GM12878 (cell line): Measurements from ENCODE around the gene BMP2K. TPM values are rescaled to one million over a fixed set of nuclear protein-coding genes. Genes with fewer than 3 reads are reported as not detected.

Source experiments
- ATAC-seq: fragments of 200-7000 bp; cut with Tn5 transposase; 3 replicates; pipeline ENCODE4 v1.9.1; 2020; ENCODE audit warnings: mild to moderate bottlenecking, moderate library complexity
- BruUV-seq: library from RNA; stranded (reverse); fragments of 400-500 nt; replicated peaks from 2 replicates; lab custom pipeline; 2021; lab: Mats Ljungman, UMichigan
- CTCF ChIA-PET: fragments of 300-600 bp; sonication (Branson Sonifier 250); formaldehyde crosslinking; extraction: SDS; loops from one replicate; lab custom pipeline; 2021; ENCODE audit warnings: inconsistent platforms; lab: Yijun Ruan, JAX
- POLR2A ChIA-PET: fragments of 350-600 bp; formaldehyde crosslinking; extraction: SDS; loops from one replicate; lab custom pipeline; 2021; ENCODE audit warnings: inconsistent platforms; lab: Charles Lee
- RAD21 ChIA-PET: fragments of 300-600 bp; sonication (Branson Sonifier 250); formaldehyde crosslinking; loops from one replicate; lab custom pipeline; 2023; ENCODE audit warnings: antibody characterized with exemption; ENCODE audit not compliant: unreplicated experiment; lab: Charles Lee
- SMC1A ChIA-PET: fragments of 300-600 bp; sonication (Branson Sonifier 250); formaldehyde crosslinking; loops from one replicate; lab custom pipeline; 2023; ENCODE audit not compliant: unreplicated experiment, uncharacterized antibody; lab: Charles Lee
- DNase-seq: peaks from one replicate; pipeline ENCODE4 v3.0.0-alpha.2; 2011; ENCODE audit warnings: low read depth, low spot score
- FAIRE-seq: peaks from 3 replicates; lab custom pipeline; 2011; peaks lifted over from hg19 to GRCh38; lab: Jason Lieb, UNC
- H2AFZ ChIP-seq: 2 replicates; pipeline ENCODE4 v1.6.0; 2011; ENCODE audit warnings: low read depth, low read length, control low read depth; ENCODE audit not compliant: control insufficient read depth
- H3K27ac ChIP-seq: 2 replicates; pipeline ENCODE4 v1.5.1; 2011; ENCODE audit warnings: control low read depth; ENCODE audit not compliant: control insufficient read depth, insufficient read depth
- H3K27me3 ChIP-seq, 2 experiments: replicated peaks in 1 of 2; 2 replicates each; pipeline versions ENCODE4 v1.6.0 to v1.6.1; 2011; ENCODE audit warnings: low read length in 1 of 2; ENCODE audit not compliant: control insufficient read depth in 2 of 2, insufficient read depth in 2 of 2
- H3K36me3 ChIP-seq, 2 experiments: 2 replicates each; pipeline ENCODE4 v1.5.1; 2011; ENCODE audit warnings: low read length in 1 of 2; ENCODE audit not compliant: control insufficient read depth in 2 of 2, insufficient read depth in 2 of 2
- H3K4me1 ChIP-seq: 2 replicates; pipeline ENCODE4 v1.6.1; 2011; ENCODE audit warnings: mild to moderate bottlenecking, low read length, moderate library complexity, mixed read lengths; ENCODE audit not compliant: control insufficient read depth, insufficient read depth
- H3K4me2 ChIP-seq: 2 replicates; pipeline ENCODE4 v1.6.0; 2011; ENCODE audit warnings: control low read depth; ENCODE audit not compliant: control insufficient read depth, insufficient read depth
- H3K4me3 ChIP-seq: fragments of 200-600 bp; sonication (generic); 2 replicates; pipeline ENCODE4 v1.5.1; 2016
- H3K79me2 ChIP-seq: 2 replicates; pipeline ENCODE4 v1.6.0; 2011; ENCODE audit warnings: low read length; ENCODE audit not compliant: control insufficient read depth, insufficient read depth
- H3K9ac ChIP-seq: 2 replicates; pipeline ENCODE4 v1.8.0; 2011; ENCODE audit warnings: low read length, control low read depth, mixed read lengths; ENCODE audit not compliant: control insufficient read depth, insufficient read depth
- H3K9me3 ChIP-seq: replicated peaks from 3 replicates; pipeline ENCODE4 v1.5.1; 2011; ENCODE audit warnings: mild to moderate bottlenecking, low read length; ENCODE audit not compliant: control insufficient read depth, insufficient read depth
- H4K20me1 ChIP-seq: 2 replicates; pipeline ENCODE4 v1.6.0; 2011; ENCODE audit not compliant: control insufficient read depth, insufficient read depth
- BHLHE40 ChIP-seq, 2 experiments: fragments of 450-650 bp in 1 of 2; IDR thresholded peaks; 2 replicates each; pipeline ENCODE4 v1.6.1; 2011 to 2017; ENCODE audit warnings: low read depth in 2 of 2, borderline replicate concordance in 1 of 2, improper control_type of control experiment in 1 of 2, low read length in 1 of 2, mild to moderate bottlenecking in 1 of 2
- CBFB ChIP-seq: IDR thresholded peaks from 2 replicates; pipeline ENCODE4 v1.6.1; 2016; ENCODE audit warnings: antibody characterized with exemption, low read depth
- EED ChIP-seq: sonication (generic); IDR thresholded peaks from 2 replicates; pipeline ENCODE4 v1.6.1; 2016; ENCODE audit warnings: antibody characterized with exemption, low read depth
- ESRRA ChIP-seq: IDR thresholded peaks from 2 replicates; pipeline ENCODE4 v1.6.1; 2012; ENCODE audit warnings: mild to moderate bottlenecking, low read length, improper control_type of control experiment
- HDGF ChIP-seq: fragments of 450-650 bp; IDR thresholded peaks from 2 replicates; pipeline ENCODE4 v1.6.1; 2016; ENCODE audit warnings: antibody characterized with exemption
- KLF5 ChIP-seq: fragments of 450-650 bp; IDR thresholded peaks from 2 replicates; pipeline ENCODE4 v1.6.1; 2014; ENCODE audit warnings: mild to moderate bottlenecking; ENCODE audit not compliant: partially characterized antibody
- MXI1 ChIP-seq: fragments of 150-350 bp; IDR thresholded peaks from 2 replicates; pipeline ENCODE4 v1.6.1; 2011; ENCODE audit warnings: low read depth, mild to moderate bottlenecking, inconsistent platforms, low read length, improper control_type of control experiment
- NR2F1 ChIP-seq: fragments of 450-650 bp; conservative IDR thresholded peaks from 2 replicates; pipeline ENCODE4 v1.6.1; 2017; ENCODE audit warnings: mild to moderate bottlenecking
- RELA ChIP-seq: fragments of 450-650 bp; IDR thresholded peaks from 2 replicates; pipeline ENCODE4 v1.8.0; 2014; ENCODE audit warnings: borderline replicate concordance; ENCODE audit not compliant: partially characterized antibody
- TARDBP ChIP-seq: IDR thresholded peaks from 2 replicates; pipeline ENCODE4 v1.6.1; 2016; ENCODE audit warnings: borderline replicate concordance
- WRNIP1 ChIP-seq: IDR thresholded peaks from 2 replicates; pipeline ENCODE4 v1.6.1; 2011; ENCODE audit warnings: low read depth, low read length, improper control_type of control experiment, borderline replicate concordance
- ZBED1 ChIP-seq: IDR thresholded peaks from 2 replicates; pipeline ENCODE4 v1.6.1; 2016; ENCODE audit warnings: borderline replicate concordance
- ZBTB11 ChIP-seq: fragments of 450-650 bp; formaldehyde crosslinking; IDR thresholded peaks from 2 replicates; pipeline ENCODE4 v1.5.0; 2022; ENCODE audit warnings: mild to moderate bottlenecking, missing genetic modification characterization
- ZNF622 ChIP-seq: fragments of 450-650 bp; IDR thresholded peaks from 2 replicates; pipeline ENCODE4 v1.6.1; 2017; ENCODE audit warnings: mild to moderate bottlenecking, inconsistent platforms
- WGBS: methylation state at CpG from one replicate; pipeline ENCODE4 v1.1.6; 2016; ENCODE audit warnings: low lambda C conversion rate; ENCODE audit not compliant: insufficient replicate concordance, insufficient coverage; ENCODE audit errors: missing lambda C conversion rate; 5-methylcytosine and 5-hydroxymethylcytosine counted together
- in situ Hi-C: fragments of 300-500 bp; cut with MboI; formaldehyde crosslinking; loops from 9 replicates; pipeline ENCODE4 v1.14.3; 2018; ENCODE audit warnings: mixed read lengths
- intact Hi-C: fragments of 100-400 bp; cut with micrococcal nuclease; formaldehyde crosslinking; loops from one replicate; pipeline ENCODE4 v1.14.2; 2022; ENCODE audit not compliant: unreplicated experiment
- polyA plus RNA-seq, 11 experiments: library from polyadenylated mRNA; depleted of rRNA in 4 of 11; unstranded in 6 of 11; stranded (reverse) in 5 of 11; fragments of >200 nt; fragmentation: Nextera tagmentation in 4 of 11; fragmentation: Illumina TruSeq in 1 of 11; extraction: Ambion mirVana in 4 of 11; extraction: Trizol in 1 of 11; gene quantifications; 1 replicate in 1 of 11; 2 replicates in 10 of 11; pipeline versions ENCODE4 v1.2.1 to v1.2.3, GENCODE V29; 2011 to 2016; ENCODE audit warnings: inconsistent platforms in 2 of 11, missing spikeins in 2 of 11, low read depth in 1 of 11
- total RNA-seq, 4 experiments: library from RNA; depleted of rRNA in 3 of 4; stranded (reverse); fragments of >200 nt in 3 of 4; fragmentation: Illumina TruSeq in 1 of 4; extraction: Trizol in 1 of 4; gene quantifications; 2 replicates each; pipeline versions ENCODE4 v1.2.1 to v1.2.3, GENCODE V29; 2013 to 2021
- TF ChIP-seq, protein P1 (sequence below): fragments of 450-650 bp; formaldehyde crosslinking; IDR thresholded peaks from 2 replicates; pipeline ENCODE4 v1.4.0; 2020; ENCODE audit warnings: mild to moderate bottlenecking, moderate library complexity
- TF ChIP-seq, protein P2 (sequence below): fragments of 450-650 bp; IDR thresholded peaks from 2 replicates; pipeline ENCODE4 v1.6.1; 2017; ENCODE audit warnings: mild to moderate bottlenecking

Gene BMP2K
- total and polyA plus RNA-seq, 10 of the 15 experiments (the other 5 are each of a cell fraction or from before 2014, with no cell fraction given), result 3.3 to 84.6 (median 24.8) TPM

DNA sequence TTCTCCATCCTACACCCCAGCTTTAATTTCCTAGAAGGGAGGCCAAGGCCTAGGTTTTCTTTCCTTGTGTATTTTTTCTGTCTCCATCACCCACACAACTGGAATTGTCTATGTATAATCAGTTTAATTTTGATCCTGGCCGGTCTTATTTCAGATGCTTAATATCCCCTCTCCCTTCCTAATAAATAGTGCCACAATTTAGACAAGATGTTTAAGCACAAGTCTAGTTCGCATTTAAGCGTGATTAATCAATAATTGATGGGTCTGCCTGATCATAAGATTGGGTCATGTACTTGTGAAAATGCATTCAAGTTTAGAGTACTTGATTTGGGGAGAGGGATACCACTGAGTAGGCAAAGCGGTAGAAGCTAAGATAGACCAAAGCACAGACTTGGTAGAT is 2.4 kb downstream of the BMP2K start:
- in situ Hi-C loops, result no loop called here
- H3K27ac ChIP-seq, result no peak overlapping the region; the same call in 1 of the 2 replicates
- intact Hi-C loops, result loop anchor here (5.0 kb wide), 3 partner anchors 41 to 136 kb away; no protein-coding TSS in a partner anchor
- WGBS, result 63% methylated on average over 4 of the region's 4 CpGs
- H3K79me2 ChIP-seq, result peaks cover 75% of the 10 kb centered on the region
- H3K36me3 ChIP-seq, result no peaks in the 10 kb centered on the region
- ChIA-PET RAD21 (interaction anchor here (0.6 to 7.3 kb wide), 13 partner anchors 10 to 187 kb away, joined by 3 to 49 read pairs (median 3); no protein-coding TSS in a partner anchor), POLR2A (interaction anchor here (0.6 to 3.6 kb wide), 6 partner anchors 10 to 138 kb away, joined by 3 to 11 read pairs (median 4); no protein-coding TSS in a partner anchor), SMC1A (interaction anchor here (0.9 to 8.3 kb wide), 11 partner anchors 8 to 165 kb away, joined by 3 to 80 read pairs (median 5); no protein-coding TSS in a partner anchor), CTCF (interaction anchor here (0.6 to 6.0 kb wide), 8 partner anchors 22 to 164 kb away, joined by 3 to 24 read pairs (median 3); no protein-coding TSS in a partner anchor)
- H3K9ac ChIP-seq, result peak overlapping the region; percentile 31; the same call in 1 of the 2 replicates
- peak overlapping the region; percentile 99 for H3K4me3 ChIP-seq
- H3K27me3 ChIP-seq, result no peaks in the 10 kb centered on the region
- H2AFZ ChIP-seq, result no peak overlapping the region
- peaks cover 17% of the 10 kb centered on the region for H3K4me1 ChIP-seq
- no peaks in the 10 kb centered on the region; the same call in 1 of the 2 replicates for H4K20me1 ChIP-seq
- ATAC-seq (no peak), FAIRE-seq (no peak), DNase-seq (no peak)
- H3K9me3 ChIP-seq, result no peaks in the 10 kb centered on the region
- H3K4me2 ChIP-seq, result peak overlapping the region; percentile 64
- no TSS peak for BruUV-seq
- TF ChIP-seq EED (no peak), ZBED1 (no peak), RELA (no peak), BHLHE40 (IDR thresholded peaks at IDR 0.05; ENCODE audit: borderline replicate concordance in 1 of 2, low read depth in 2 of 2, low read length in 1 of 2) (no peak), ZNF622 (no peak), TARDBP (no peak), NR2F1 (no peak), KLF5 (no peak), ZBTB11 (CRISPR knock-in tag) (no peak), ESRRA (no peak), WRNIP1 (no peak), HDGF (no peak), MXI1 (no peak), CBFB (no peak)
- TF ChIP-seq, protein P1, sequence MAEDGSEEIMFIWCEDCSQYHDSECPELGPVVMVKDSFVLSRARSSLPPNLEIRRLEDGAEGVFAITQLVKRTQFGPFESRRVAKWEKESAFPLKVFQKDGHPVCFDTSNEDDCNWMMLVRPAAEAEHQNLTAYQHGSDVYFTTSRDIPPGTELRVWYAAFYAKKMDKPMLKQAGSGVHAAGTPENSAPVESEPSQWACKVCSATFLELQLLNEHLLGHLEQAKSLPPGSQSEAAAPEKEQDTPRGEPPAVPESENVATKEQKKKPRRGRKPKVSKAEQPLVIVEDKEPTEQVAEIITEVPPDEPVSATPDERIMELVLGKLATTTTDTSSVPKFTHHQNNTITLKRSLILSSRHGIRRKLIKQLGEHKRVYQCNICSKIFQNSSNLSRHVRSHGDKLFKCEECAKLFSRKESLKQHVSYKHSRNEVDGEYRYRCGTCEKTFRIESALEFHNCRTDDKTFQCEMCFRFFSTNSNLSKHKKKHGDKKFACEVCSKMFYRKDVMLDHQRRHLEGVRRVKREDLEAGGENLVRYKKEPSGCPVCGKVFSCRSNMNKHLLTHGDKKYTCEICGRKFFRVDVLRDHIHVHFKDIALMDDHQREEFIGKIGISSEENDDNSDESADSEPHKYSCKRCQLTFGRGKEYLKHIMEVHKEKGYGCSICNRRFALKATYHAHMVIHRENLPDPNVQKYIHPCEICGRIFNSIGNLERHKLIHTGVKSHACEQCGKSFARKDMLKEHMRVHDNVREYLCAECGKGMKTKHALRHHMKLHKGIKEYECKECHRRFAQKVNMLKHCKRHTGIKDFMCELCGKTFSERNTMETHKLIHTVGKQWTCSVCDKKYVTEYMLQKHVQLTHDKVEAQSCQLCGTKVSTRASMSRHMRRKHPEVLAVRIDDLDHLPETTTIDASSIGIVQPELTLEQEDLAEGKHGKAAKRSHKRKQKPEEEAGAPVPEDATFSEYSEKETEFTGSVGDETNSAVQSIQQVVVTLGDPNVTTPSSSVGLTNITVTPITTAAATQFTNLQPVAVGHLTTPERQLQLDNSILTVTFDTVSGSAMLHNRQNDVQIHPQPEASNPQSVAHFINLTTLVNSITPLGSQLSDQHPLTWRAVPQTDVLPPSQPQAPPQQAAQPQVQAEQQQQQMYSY (CRISPR knock-in tag), result no peak
- TF ChIP-seq, protein P2, sequence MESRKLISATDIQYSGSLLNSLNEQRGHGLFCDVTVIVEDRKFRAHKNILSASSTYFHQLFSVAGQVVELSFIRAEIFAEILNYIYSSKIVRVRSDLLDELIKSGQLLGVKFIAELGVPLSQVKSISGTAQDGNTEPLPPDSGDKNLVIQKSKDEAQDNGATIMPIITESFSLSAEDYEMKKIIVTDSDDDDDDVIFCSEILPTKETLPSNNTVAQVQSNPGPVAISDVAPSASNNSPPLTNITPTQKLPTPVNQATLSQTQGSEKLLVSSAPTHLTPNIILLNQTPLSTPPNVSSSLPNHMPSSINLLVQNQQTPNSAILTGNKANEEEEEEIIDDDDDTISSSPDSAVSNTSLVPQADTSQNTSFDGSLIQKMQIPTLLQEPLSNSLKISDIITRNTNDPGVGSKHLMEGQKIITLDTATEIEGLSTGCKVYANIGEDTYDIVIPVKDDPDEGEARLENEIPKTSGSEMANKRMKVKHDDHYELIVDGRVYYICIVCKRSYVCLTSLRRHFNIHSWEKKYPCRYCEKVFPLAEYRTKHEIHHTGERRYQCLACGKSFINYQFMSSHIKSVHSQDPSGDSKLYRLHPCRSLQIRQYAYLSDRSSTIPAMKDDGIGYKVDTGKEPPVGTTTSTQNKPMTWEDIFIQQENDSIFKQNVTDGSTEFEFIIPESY, result no peak
